SJCRH30 (cell line): ENCODE results near the gene ERGIC1. TPM values are rescaled to one million over a fixed set of nuclear protein-coding genes. Genes with fewer than 3 reads are reported as not detected.

Source experiments
- DNase-seq, 2 experiments: peaks; one replicate each; pipeline ENCODE4 v3.0.0-alpha.2; 2015 to 2020
- H3K27ac ChIP-seq: fragments of 250-450 bp; sonication (Bioruptor Pico); 2 replicates; pipeline ENCODE4 v1.5.1; 2020; ENCODE audit warnings: mild to moderate bottlenecking, moderate library complexity
- H3K27me3 ChIP-seq: fragments of 250-450 bp; sonication (Bioruptor Pico); 2 replicates; pipeline ENCODE4 v1.5.1; 2020; ENCODE audit warnings: mild to moderate bottlenecking, moderate library complexity
- H3K36me3 ChIP-seq: fragments of 250-450 bp; sonication (Bioruptor Pico); 2 replicates; pipeline ENCODE4 v1.5.1; 2020; ENCODE audit warnings: mild to moderate bottlenecking, moderate library complexity
- H3K4me1 ChIP-seq: fragments of 250-450 bp; sonication (Bioruptor Pico); 2 replicates; pipeline ENCODE4 v1.5.1; 2020; ENCODE audit warnings: mild to moderate bottlenecking, moderate library complexity
- H3K4me3 ChIP-seq: fragments of 250-450 bp; sonication (Bioruptor Pico); 2 replicates; pipeline ENCODE4 v1.5.1; 2020; ENCODE audit warnings: mild to moderate bottlenecking, moderate library complexity
- H3K9me3 ChIP-seq: fragments of 250-450 bp; sonication (Bioruptor Pico); replicated peaks from 2 replicates; pipeline ENCODE4 v1.5.1; 2020; ENCODE audit warnings: mild to moderate bottlenecking, moderate library complexity
- total RNA-seq: library from RNA; depleted of rRNA; stranded (reverse); fragments of >200 nt; shearing (Covaris generic); gene quantifications from 2 replicates; pipeline ENCODE4 v1.2.3, GENCODE V29; 2014

ERGIC1 gene
- total RNA-seq, 1 experiment from 2014 or later, result 83.4 TPM

- Histone ChIP-seq H3K9me3 (no peaks in the 10 kb centered on the region), H3K27ac (no peak overlapping the region), H3K4me1 (peaks cover 31% of the 10 kb centered on the region), H3K27me3 (no peaks in the 10 kb centered on the region), H3K4me3 (no peak overlapping the region), H3K36me3 (no peaks in the 10 kb centered on the region)
- peak; percentile 48 to 52 for DNase-seq
These were observed 3.0 kb upstream of the ERGIC1 start for GRCh38 chr5:172830876-172831662.

- Histone ChIP-seq H3K9me3 (no peaks in the 10 kb centered on the region), H3K27me3 (no peaks in the 10 kb centered on the region), H3K4me1 (peaks cover 31% of the 10 kb centered on the region), H3K36me3 (no peaks in the 10 kb centered on the region), H3K27ac (no peak overlapping the region), H3K4me3 (no peak overlapping the region)
- DNase-seq, result no peak
These were observed 1.4 kb upstream of the ERGIC1 start for GRCh38 chr5:172832383-172833315.

GRCh38 chr5:172833372-172833685 lies 722 bp upstream of the ERGIC1 start:
- Histone ChIP-seq H3K27ac (no peak overlapping the region), H3K4me3 (no peak overlapping the region; the same call in 1 of the 2 replicates), H3K9me3 (no peaks in the 10 kb centered on the region), H3K4me1 (peaks cover 28% of the 10 kb centered on the region), H3K36me3 (no peaks in the 10 kb centered on the region), H3K27me3 (no peaks in the 10 kb centered on the region)
- DNase-seq, result no peak

GRCh38 chr5:172834415-172835289 lies 601 bp downstream of the ERGIC1 start:
- Histone ChIP-seq H3K36me3 (no peaks in the 10 kb centered on the region), H3K9me3 (no peaks in the 10 kb centered on the region), H3K27me3 (no peaks in the 10 kb centered on the region), H3K27ac (peak overlapping the region; percentile 54), H3K4me1 (peaks cover 19% of the 10 kb centered on the region), H3K4me3 (peak overlapping the region; percentile 75)
- peak; percentile 85 to 90 for DNase-seq

GRCh38 chr5:172835290-172835993 lies 1.4 kb downstream of the ERGIC1 start:
- peak overlapping the region; percentile 75 for H3K4me3 ChIP-seq
- H3K4me1 ChIP-seq, result peaks cover 15% of the 10 kb centered on the region
- H3K9me3 ChIP-seq, result no peaks in the 10 kb centered on the region
- no peak for DNase-seq
- no peaks in the 10 kb centered on the region for H3K36me3 ChIP-seq
- H3K27ac ChIP-seq, result peak overlapping the region; percentile 54
- H3K27me3 ChIP-seq, result no peaks in the 10 kb centered on the region

GRCh38 chr5:172835994-172836356 lies 1.9 kb downstream of the ERGIC1 start:
- H3K27ac ChIP-seq, result no peak overlapping the region
- no peak for DNase-seq
- no peaks in the 10 kb centered on the region for H3K9me3 ChIP-seq
- no peaks in the 10 kb centered on the region for H3K36me3 ChIP-seq
- no peaks in the 10 kb centered on the region for H3K27me3 ChIP-seq
- no peak overlapping the region for H3K4me3 ChIP-seq
- H3K4me1 ChIP-seq, result peaks cover 13% of the 10 kb centered on the region

- no peaks in the 10 kb centered on the region; the same call in 1 of the 2 replicates for H3K36me3 ChIP-seq
- H3K27me3 ChIP-seq, result no peaks in the 10 kb centered on the region
- H3K9me3 ChIP-seq, result no peaks in the 10 kb centered on the region
- no peak overlapping the region for H3K27ac ChIP-seq
- no peak for DNase-seq
- peaks cover 9% of the 10 kb centered on the region; the same call in 1 of the 2 replicates for H3K4me1 ChIP-seq
- H3K4me3 ChIP-seq, result no peak overlapping the region
These were observed 3.6 kb downstream of the ERGIC1 start for GRCh38 chr5:172837640-172838039.

- Histone ChIP-seq H3K4me1 (peaks cover 9% of the 10 kb centered on the region; the same call in 1 of the 2 replicates), H3K4me3 (no peak overlapping the region), H3K27me3 (no peaks in the 10 kb centered on the region), H3K9me3 (no peaks in the 10 kb centered on the region), H3K27ac (no peak overlapping the region), H3K36me3 (no peaks in the 10 kb centered on the region; the same call in 1 of the 2 replicates)
- DNase-seq, result no peak
These were observed 4.3 kb downstream of the ERGIC1 start for GRCh38 chr5:172838151-172838875.

- peaks cover 3% of the 10 kb centered on the region for H3K36me3 ChIP-seq
- H3K27ac ChIP-seq, result no peak overlapping the region
These were observed 5.8 kb downstream of the ERGIC1 start for GRCh38 chr5:172839669-172840431.

GRCh38 chr5:172840432-172841154 lies 6.5 kb downstream of the ERGIC1 start:
- DNase-seq, result no peak

More at GRCh38 chr5:172839669-172840431, 5.8 kb downstream of the ERGIC1 start:
- peaks cover 9% of the 10 kb centered on the region; the same call in 1 of the 2 replicates for H3K4me1 ChIP-seq
- DNase-seq, result no peak
- no peak overlapping the region for H3K4me3 ChIP-seq
- no peaks in the 10 kb centered on the region for H3K27me3 ChIP-seq
- H3K9me3 ChIP-seq, result no peaks in the 10 kb centered on the region

GRCh38 chr5:172841256-172841655 lies 7.2 kb downstream of the ERGIC1 start:
- Histone ChIP-seq H3K4me3 (no peak overlapping the region), H3K4me1 (0 out of 2 replicates have a peak, but pooled peaks cover 2% of the 10 kb centered on the region), H3K9me3 (no peaks in the 10 kb centered on the region), H3K27me3 (no peaks in the 10 kb centered on the region), H3K27ac (no peak overlapping the region), H3K36me3 (peaks cover 3% of the 10 kb centered on the region)
- peak in 1 of 2 experiments; percentile 45 for DNase-seq

More at GRCh38 chr5:172840432-172841154, 6.5 kb downstream of the ERGIC1 start:
- no peaks in the 10 kb centered on the region for H3K27me3 ChIP-seq
- peaks cover 3% of the 10 kb centered on the region for H3K36me3 ChIP-seq
- no peak overlapping the region for H3K4me3 ChIP-seq
- peaks cover 4% of the 10 kb centered on the region; the same call in 1 of the 2 replicates for H3K4me1 ChIP-seq
- no peaks in the 10 kb centered on the region for H3K9me3 ChIP-seq
- no peak overlapping the region for H3K27ac ChIP-seq
